Stimulated activated CD8-positive, alpha-beta memory T cell treated with anti-CD3 and anti-CD28 coated beads, Interleukin-7, amount 100 ng/mL, for 48 hours (primary cell): ENCODE results near the gene RCN2.

Source experiments
- DNase-seq, 2 donors: peaks; one replicate each; pipeline ENCODE4 v3.0.0-alpha.2; 2020; ENCODE audit warnings: low read depth in 1 of 2; ENCODE audit errors: extremely low read depth in 1 of 2

RCN2 gene

GRCh38 chr15:76991741-76992645 is 60.4 kb downstream of the RCN2 start:
- DNase-seq, result no peak

GRCh38 chr15:76993114-76993725 is 61.7 kb downstream of the RCN2 start:
- DNase-seq, result no peak

- DNase-seq, result peak in 1 of 2 donors; percentile 76
Measured at GRCh38 chr15:76994001-76994400, 62.5 kb downstream of the RCN2 start.

DNA sequence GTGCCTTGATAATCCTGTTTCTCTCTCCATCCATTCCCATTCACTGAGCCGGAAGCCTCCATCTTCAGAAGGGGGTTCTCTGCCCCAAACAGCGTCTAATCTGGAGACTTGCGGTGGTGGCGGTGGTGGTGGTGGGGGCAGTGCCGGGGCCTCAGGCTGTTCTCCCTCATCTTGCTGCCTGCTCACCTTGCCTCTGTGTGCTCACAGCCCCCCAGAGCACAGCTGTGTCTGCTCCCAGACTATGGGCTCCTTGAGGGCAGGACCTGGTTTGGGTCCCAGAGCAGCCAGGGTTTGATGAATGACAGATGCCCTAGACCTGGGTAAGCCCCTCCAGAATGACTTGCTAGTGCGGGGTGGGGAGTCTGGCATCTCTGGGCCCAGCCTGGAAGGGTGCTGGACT is 62.9 kb downstream of the RCN2 start:
- DNase-seq, result no peak

- DNase-seq, result peak in 1 of 2 donors; percentile 62
Measured at GRCh38 chr15:76994971-76995945, 63.7 kb downstream of the RCN2 start, which contains the start of gene PSTPIP1. TSS of gene PSTPIP1 (plus strand) at chr15:76995126. CDS start at chr15:76995574, 448 bp downstream.

DNA sequence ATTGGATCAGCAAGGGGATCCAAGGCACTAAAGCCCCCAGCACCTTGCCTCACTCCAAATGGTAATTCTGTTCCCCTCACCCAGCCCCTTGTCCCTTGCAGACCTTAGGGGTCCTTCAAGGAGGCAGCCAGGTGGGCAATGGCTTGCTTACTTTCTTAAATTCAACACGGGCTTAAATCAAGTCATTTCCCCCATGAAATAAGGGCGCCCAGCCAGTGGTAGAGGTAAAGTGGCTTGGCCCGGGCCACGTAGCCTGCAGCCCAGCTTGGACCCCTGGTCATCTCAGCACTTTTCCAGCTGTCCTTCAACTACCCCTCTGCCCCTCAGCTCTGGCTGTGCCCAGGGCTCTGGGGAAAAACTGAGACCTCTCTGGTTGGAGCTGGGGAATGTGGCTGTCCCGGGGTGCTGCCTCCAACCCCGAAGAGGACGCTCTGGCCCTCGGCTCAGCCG is 64.6 kb downstream of the RCN2 start:
- no peak for DNase-seq

DNA sequence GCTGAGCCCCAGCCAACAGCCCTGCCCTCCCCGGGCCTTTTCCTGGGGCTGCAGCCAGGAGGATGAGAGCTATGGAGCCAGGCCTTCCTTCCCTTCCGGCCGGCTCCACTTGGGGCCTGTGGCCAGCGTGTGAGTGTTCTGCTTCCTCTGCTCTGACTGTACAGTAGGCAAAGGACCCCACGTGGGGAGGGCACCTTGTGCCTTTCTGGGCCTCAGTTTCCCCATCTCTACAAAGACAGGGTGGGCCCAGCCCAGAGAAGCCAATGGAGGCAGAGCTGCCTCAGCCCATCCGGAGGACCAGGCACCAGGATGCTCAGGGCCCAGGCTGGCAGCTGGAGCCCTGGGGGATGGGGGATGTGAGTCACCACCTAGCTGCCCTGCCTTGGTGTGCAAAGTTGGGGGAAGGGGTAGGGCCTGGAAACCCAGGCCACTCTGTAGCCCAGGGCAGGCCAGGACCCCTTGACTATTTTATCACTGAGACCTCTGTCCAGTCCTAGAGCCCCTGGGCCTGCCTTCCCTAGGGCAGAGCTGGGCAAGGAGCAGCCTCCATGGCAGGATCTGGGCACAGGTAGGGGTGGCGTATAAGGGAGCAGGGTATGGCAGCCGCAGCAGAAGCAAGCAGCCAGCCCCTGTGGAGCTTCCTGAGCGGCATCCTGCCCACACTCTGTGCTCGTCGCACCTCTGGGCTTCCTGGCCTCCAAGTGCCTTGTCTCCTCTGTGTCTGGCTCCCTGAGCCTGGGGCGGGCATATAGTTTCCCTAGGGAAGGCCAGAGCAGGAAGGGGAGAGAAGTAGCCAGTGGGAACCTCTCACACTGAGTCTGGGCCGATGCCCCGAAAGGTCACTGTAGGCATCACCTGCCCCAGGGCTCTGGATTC is 65.2 kb downstream of the RCN2 start:
- DNase-seq, result peak in 1 of 2 donors; percentile 62

DNA sequence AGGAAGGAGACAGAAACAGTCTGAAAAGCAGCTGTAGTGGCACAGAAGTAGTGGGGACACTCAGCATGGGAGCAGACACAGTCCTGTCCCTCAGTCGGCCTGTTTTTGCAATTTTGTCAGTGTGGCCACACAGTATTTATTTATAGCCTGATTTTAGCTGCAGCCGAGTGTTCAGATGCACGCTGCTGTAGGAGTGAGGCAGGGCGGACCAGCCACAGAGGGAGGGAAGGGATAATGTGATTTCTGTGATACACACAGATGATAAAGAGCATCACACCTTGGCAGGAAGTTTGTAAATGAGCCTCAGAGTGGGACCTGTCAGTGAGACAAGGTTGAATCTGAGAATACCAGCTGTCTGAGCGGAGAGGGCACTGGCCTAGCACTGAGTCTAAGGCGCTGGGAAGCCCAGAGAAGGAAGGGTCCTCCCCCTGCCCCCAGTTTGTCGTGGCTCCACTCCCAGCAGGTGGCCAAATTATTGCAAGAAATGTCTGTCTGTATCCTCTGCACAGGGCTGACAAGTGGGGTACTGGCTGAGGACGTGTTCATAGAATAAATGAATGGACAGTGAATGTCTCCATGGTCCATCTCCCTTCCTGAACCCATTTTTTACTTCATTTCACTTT is 67.2 kb downstream of the RCN2 start:
- no peak for DNase-seq

GRCh38 chr15:76999996-77000395 is 68.4 kb downstream of the RCN2 start:
- DNase-seq, result no peak

- DNase-seq, result no peak
Measured at GRCh38 chr15:77001351-77001750, 69.8 kb downstream of the RCN2 start.

- no peak for DNase-seq
Measured at GRCh38 chr15:77001966-77002365, 70.4 kb downstream of the RCN2 start.

- no peak for DNase-seq
Measured at GRCh38 chr15:77002436-77002835, 70.9 kb downstream of the RCN2 start.

DNA sequence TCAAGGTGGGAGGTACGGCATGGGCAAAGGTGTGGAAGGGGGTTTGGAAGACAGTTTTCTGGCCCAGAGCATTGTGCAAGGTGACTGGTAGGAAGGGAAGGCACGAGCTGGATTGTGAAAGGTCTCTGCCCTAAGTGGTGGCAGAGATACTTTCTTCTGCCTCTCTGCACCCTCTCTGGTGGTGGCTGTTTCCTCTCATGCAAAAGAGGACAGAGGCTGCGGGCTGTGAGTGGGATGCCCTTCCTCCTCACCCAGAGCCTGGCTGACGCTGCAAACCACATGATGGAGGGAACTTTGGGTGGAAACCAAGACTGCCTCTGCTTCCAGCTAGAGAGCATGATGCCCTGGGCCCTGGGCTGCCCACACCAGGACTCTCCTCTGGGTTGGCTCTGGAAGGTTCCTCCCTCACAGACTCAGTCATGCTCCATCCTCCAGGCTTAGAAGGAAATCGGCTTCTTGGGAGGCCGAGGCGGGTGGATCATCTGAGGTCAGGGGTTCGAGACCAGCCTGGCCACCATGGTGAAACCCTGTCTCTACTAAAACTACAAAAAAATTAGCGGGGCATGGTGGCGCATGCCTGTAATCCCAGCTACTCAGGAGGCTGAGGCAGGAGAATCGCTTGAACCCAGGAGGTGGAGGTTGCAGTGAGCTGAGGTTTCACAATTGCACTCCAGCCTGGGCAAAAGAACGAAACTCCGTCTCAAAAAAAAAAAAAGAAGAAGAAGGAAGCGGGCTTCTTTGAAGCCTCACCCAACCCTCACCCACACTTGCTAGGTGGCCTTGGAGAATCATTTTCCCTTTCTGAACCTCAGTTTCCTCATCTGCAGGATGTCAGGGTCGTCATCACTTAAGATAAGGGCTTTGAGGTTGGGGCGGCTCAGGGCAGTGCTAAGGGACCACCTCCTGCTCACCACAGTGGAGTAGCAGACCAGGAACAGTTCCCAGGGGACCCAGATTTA is 71.7 kb downstream of the RCN2 start:
- DNase-seq, result peak; percentile 60 to 83
